Measurements from ENCODE around the gene NDC1.
"Not testable (repeated sequence)": the region's sequence is repeated elsewhere in the genome, so short reads cannot be mapped to it uniquely, and the experiment has no call there.

Gene NDC1

DNA sequence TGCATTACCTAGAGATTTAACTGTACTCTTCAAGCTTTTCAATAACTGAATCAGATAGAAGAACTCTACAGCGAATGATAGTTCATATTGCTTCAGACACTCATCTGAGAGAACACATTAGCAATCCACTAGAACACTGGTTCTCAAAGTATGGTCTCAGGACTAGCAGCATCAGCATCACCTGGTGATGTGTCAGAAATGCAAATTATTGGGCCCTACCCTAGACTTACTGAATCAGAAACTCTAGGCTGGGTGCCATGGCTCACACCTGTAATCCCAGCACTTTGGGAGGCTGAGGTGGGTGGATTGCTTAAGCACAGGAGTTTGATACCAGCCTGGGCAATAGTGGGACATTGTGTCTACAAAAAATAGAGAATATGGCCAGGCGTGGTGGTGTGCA lies 74.2 kb downstream of the NDC1 start:
- no peak for DNase-seq (ENCODE audit: low read depth)

DNA sequence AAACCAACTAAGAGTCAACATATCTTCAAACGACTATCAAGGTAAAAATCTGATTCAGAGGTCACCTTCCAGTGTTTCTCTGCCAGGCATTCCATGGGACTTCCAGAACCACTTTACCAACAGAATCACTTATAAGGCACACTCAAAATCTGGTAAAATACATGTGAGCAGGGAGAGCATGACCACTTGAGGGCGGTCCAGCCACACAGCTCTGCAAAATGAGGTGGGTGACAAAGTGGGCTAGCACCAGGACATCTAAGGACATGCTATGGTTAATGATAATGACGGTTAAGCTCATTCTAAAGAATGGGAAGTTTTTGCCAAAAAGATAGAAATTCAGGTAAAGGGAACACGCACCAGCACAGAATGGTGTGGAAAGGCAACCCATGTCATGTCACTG lies 74.6 kb downstream of the NDC1 start:
- DNase-seq (ENCODE audit: low read depth), result no peak

DNA sequence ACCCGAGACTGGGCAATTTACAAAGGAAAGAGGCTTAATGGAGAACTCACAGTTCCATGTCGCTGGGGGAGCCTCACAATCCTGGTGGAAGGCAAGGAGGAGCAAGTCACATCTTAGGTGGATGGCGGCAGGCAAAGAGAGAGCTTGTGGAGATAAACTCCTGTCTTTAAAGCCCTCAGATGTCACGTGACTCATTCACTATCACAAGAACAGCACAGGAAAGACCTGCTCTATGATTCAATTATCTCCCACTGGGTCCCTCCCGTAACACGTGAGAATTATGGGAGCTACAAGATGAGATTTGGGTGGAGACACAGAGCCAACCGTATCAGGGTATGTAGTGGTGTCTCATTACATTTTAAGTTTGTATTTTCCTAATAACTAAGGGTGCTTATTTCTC lies 77.6 kb downstream of the NDC1 start:
- not testable (repeated sequence) for DNase-seq (ENCODE audit: low read depth)

DNA sequence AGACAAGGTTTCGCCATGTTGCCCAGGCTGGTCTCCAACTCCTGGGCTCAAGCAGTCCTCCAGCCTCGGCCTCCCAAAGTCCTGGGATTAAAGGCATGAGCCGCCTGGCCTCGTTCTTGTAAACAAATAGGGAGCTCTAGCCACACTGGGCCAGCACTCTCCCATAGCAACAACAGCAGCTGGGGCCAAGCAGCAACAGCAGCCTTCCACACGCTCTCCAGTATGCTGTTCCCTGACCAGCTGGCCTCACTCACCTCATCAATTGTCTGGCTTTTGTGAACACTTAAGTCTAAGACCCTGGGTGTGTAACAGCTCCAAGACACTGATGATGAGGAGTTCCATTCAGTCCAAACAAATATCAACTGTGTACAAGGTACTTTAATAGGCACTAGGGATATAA lies 82.2 kb downstream of the NDC1 start:
- no peak for DNase-seq (ENCODE audit: low read depth)

DNA sequence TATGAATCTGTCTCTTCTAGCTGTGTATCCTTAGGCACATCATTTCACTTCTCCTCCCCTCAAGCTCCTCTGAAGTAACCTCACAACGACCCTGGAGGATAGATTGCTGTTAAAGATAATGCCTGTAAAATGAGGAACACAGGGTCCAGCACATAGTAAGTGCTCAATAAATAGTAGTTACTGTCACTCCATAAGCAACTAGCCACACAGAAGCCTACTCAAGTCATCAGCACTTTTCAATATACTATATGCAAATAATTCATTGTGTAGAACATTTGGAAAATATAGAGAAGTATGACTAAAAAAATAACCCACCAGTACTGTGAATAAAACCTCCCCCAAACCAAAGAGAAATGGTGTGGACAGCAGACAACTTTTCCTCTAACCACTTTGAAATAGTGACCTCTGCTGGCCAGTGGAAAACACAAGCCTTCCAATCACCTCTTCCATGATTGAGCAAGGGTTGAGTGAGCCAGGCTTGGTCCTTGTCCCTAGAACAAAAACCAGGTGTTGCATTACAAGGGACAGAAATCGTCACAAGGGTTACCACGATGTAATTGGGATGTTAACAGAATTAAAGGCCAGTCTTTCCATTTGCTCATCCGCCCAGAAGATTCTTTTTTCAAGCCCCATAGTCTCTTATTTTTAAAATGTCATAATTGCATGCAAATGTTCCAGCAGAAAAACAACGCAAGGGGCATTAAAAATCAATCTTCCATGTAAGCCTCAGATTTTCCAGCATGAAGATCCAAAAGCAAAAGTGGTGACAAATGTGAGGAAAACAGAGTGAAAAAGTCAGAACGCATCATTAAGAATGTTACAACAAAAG lies 83.4 kb downstream of the NDC1 start:
- DNase-seq (ENCODE audit: low read depth), result no peak

DNA sequence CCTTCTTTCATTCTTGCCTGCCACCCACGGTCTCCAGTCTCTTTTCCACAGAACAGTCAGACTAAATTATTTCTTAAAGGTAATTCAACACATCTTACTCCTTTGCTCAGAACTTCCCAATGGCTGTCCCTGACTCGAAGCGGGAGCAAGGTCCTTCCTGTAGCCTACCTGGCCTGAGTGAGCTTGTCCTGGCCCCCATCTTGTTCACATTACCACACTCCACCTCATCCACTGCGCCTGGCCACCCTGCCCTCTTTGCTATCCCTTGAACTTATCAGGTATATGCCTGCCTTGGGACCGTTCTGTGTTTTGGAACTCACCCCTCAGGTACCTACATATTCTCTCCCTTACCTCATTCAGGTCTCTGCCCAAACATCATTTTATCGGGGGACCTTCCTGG lies 85.8 kb downstream of the NDC1 start:
- DNase-seq (ENCODE audit: low read depth), result no peak

DNA sequence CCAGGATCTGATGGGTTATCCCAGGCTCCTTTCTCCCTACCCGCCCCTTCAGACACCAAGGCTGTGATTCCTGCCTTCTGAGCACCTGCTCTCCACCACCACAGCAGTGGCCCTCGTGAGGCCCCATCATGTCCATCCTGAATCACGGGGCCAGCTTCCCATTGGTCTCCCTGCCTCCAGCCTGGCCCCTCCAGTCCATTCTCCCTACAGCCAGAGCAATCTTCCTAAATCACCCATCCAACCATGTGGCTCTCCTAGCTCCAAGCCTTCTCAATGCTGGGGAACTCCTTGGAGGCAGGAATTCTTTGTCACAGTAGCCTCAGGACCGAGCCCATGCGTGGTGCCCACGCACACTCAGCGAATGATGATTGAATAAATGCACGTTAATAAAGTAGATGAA lies 90.3 kb downstream of the NDC1 start:
- no peak for DNase-seq (ENCODE audit: low read depth)

DNA sequence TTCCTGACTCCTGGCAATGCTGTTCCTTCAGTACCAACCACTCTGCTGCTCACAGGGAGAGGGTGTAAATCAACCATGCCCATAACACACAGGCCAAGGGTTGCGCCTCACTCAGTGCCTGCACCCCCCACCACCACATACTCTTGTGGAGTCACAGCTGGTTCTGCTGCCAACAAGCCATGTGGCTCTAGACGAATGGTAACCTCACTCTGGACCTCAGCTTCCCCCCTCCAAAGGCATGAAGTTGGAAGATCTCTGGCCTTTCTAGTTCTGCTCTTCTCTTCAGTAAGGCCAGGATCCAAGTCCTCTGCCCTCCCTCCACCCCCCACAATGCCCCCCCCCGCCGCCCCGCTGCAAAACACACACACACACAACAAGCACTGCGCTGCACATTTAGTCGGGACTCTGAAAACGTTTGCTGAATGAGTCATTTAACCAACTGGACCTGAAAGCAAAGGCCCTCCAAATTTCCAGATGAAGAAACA lies 97.4 kb downstream of the NDC1 start:
- no peak for DNase-seq (ENCODE audit: low read depth)

DNA sequence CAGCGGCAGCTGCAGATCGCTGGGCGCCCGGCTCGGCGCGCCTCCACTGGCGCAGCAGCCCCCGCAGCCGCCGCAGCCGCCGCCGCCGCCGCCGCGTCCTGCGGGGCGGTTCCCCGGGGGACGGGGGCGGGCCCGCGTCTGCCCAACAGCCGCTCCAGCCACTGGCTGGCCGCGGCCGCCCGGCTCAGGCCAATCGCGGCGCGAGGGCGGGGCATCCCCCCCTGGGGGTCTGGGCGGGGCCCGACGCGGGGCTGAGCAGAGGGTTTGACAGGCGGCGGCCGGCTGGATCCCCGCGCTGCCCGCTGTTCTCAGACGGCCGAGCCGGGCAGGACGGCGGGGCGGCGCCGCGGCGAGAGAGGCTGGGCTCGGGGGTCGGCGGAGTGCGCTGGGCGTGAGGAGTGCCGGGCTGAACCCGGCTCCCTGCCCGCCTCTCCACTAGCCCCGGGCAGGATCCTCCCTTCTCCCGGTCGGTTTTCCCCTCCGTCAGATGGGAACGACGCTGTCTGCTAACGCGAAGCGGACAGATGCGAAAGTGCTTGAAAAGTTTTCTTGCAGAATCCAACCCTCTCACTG lies 98.9 kb downstream of the NDC1 start, which contains the start of gene GLIS1:
TSS of gene GLIS1 (minus strand) at position 56 of the 573 bp plus-strand sequence. CDS start 1,100 bp downstream, outside the sequence.
- no peak for DNase-seq (ENCODE audit: low read depth)

DNA sequence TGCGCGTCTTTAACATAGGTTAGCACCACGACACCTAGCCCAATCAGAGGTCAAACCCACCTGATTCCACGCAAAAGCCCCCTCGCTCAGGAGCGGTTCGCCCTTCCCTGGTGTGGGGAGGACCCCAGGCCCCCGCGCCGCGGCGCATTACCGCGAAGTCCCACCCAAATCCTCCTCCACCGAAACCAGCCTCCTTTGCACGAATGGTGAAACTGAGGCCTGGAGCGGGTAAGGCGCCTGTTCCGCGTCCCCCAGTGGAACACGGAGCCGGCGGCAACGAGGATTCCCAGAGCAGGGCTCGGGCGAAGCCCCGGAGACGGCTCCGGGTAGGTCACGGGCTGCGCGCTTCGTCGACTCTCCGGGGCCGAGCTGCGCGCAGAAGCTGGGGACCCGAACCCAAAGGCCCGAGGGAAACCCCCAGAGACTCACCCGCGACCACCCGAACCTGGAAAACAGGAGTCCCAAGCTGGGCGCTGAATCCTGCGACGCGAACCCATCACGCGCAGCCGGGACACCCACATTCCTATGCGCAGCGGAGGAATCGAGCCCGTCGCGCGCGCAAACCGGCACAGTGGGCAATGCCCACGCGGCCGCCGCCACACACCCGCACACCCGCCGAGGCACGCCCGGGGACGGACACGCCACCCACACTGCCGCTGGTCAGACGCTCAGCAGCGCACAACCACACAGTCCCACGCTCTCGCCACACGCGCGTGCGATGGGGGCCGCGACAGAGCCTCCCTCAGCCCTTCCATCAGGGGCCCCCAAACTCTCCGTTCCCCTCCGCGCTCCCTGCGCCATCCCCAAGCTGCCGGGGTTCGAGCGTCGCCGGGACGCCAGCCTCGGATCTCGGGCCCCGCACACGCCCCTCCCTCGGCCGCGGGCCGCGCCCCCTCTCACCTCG lies 99.6 kb downstream of the NDC1 start:
- no peak for DNase-seq (ENCODE audit: low read depth)

DNA sequence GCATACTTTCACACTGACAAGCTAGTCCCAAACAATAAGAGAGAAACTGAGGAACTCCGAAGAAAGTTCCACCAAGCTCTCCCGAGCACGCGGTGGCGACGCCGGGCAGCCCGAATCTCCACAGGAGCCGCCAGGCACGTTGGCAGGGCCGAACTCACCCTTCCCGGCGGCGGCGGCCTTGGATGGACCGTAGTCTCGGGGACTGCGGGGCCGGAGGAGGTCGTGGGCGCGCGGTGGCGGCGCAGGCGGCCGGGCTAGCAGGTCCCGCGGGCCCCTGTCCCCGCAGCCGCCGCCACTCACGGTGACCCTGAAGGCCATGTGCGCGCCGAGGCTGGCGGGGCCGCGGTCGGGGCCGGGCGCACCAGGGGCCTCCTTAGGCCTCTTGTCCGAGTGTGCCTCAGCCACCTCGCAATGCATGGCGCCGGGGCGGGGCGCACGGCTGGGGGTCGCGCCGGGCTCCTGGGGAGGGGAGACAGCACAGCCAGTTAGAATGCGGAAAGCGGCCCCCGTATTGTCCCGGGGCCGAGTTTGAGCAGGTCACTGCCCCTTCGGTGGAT lies 100.4 kb downstream of the NDC1 start:
- no peak for DNase-seq (ENCODE audit: low read depth)

DNA sequence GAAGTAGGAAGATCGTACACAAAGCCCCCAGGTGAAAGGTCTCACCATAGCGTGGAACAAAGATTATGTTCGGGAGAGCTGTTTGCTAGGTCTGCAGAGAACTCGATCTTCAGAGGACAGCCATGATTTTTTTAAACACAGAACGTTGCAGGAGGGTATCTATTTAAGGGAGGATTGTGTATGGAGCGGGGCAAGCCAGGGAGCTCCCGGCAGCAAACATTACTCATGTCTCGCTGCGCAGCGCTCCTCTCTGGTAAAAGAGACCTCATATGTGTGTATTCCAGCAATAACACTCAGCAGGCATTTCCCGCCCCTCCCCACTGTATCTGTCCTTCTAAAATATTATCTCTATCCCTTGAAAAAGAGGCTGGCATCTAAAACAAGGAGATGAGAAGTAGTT lies 101.8 kb downstream of the NDC1 start:
- no peak for DNase-seq (ENCODE audit: low read depth)

DNA sequence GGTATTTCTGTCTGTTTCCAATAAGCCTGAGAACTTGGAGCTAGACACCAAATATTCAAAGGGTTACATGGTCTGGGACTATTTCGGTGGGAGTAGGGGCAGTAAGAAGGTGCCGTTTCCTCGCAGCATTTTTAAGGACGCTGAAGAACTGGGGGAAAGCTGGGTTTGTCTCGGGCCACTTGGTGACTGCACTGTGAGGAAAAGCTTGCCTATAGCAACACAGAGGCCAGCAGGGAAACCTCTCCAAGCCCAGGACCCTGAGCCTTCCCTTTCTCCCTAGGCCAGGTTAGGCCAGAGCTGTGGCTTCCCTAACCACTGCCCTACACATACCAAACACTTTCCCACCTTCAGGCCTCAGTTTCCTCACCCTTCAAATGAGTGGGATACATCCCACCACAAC lies 102.4 kb downstream of the NDC1 start:
- no peak for DNase-seq (ENCODE audit: low read depth)

DNA sequence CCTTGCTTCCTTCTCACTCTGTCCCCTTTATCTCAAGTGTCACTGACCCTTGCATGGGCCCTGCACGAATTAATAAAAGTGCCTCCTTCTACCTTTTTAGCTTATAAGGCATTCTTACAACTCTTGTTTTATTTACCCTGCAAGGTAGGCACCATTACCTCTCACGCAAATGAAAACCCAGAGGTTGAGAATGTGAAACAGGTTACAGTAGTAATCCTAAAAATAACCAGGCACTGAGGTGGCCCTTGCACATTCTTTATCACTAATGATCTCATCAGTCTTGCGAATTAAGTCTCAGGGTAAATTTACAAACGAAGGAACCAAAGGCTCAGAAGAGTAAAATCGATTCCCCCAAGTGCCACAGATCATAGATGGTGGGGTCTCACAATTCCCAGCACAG lies 102.8 kb downstream of the NDC1 start:
- DNase-seq (ENCODE audit: low read depth), result no peak

DNA sequence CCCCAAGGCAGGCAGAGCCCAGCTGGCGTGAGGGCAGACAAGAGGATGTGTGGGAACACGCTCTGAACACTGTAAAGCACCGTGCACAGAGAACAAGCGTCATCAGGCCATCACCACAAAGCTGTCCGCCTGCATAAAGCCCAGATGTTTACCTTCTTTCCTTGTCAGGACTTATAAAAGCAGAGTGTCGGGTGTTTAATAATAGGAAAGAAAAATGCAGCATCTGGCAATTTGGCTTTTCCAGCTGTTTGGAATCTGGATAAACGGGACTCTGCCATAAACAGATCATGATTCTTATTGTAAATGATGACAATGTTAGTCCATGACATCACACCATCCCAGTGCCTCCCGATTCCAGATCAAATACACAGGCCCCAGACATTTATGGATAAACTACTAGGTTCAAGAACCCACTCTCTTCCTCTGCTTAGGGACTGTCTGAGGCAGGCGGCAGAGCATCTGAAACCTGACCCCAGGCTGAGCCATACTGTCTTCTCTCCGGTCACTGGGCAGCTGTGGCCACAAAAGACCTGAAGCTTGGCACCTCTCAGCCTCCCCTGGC lies 103.4 kb downstream of the NDC1 start:
- DNase-seq (ENCODE audit: low read depth), result no peak

DNA sequence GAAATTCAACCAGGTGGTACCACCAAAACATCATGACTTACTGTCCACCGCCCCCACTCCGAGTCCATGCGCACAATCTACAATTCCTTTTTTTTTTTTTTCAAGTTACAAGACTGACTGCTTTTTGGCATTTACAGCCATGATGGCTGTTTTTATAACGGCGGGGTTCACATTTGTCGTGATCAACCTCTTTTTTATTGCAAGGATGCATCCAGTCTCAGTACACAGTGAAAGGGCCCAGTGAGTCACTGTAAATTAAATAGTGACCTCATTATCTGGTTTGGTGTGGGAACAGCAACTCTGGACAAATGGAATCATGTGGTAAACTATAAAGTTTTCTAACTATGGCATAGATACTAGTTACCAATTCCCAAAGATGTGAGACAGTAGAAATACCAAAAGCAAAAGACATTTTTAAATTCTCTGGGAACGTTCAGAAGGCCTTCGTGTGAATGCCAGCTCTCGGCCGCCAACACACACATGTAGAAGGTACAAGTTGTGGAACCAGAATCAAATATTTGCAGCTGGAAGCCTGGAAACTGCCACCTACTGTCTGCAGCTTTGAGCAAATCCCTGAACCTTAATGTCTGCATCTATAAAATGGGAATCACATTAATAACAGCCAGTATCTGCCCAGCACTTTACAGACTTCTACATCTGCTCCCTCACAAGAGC lies 104.0 kb downstream of the NDC1 start:
- DNase-seq (ENCODE audit: low read depth), result no peak

DNA sequence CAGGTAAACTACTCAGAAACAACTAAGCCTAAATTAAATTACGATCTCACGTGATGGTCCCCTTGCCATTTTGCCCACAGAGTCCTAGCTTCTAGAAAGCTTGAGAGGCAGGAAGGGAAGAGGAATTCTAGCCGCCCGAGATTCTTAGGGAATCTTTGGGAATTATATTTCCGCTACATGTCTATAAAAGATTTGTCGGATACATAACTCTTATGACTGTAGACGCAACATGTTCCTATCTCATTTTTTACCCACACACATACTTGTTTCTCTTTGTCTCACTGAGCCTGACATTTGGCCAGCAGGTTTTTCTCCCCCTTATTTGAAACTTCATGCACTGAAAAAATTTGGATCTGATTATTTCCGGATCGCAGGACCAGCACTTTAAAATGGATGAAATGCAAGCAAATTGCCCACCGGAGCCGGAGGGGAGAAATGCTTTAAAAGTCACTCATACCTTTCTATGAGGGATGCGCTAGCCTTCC lies 104.6 kb downstream of the NDC1 start:
- DNase-seq (ENCODE audit: low read depth), result no peak

DNA sequence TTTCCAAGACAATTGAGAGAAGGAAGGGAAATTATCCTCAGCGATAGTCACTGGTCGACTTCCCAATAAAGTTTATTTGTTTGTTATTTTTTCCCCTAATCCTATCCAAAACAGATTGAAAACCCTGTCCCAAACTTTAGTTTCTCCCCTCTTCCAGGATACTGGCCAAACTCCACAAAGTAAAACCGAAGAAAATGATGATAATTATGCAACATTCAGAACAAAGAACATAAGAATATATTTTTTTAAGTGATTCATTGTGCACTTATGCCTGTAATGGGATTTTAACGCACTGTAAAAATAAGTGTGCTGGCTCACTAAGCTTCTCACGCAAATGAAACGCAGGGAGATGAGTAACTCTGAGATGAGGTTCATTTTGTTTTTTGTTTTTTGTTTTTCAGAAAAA lies 105.2 kb downstream of the NDC1 start:
- no peak for DNase-seq (ENCODE audit: low read depth)

DNA sequence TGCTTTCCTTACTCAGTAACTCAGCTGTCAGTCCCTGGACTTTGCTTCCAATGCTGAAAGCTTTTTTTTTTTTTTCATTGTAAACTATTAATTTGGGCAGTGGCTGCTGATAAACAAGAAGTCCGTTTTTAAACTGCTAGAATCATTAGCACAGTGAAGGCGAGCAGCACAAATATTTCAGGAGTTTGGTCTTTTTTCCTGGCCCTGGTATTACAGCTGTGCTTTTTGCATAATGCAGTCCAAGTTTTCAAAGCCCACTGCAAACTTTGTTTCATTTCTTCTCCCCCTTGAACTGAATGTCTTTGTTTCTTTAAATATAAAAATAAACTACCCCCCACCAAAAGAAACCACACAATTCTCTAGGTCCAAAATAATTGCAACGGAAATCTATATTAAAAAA lies 105.7 kb downstream of the NDC1 start:
- no peak for DNase-seq (ENCODE audit: low read depth)

DNA sequence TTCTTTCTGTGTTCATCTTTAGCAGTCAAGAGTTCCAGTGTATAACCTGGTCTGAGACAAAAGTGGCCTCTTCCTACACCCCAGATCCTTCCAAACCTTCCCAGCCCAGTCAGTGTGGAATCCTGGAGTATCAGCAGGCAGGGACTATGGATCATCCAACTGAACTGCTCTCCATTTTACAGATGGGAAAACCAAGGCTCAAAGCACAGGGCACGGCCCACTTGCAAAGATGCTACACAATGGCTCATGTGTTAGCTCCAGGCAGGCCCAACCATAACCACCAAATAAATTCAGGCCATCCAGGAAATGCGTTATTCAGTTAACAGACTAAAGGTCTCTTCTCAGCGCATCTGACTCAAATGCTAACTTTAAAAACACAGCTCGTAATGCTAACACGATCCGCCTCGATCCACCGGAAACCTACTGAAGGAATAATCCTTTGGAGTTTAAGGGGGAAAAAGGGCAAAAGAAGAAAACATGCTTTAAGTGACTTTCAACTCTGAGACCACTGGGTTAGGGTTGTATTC lies 106.3 kb downstream of the NDC1 start:
- DNase-seq (ENCODE audit: low read depth), result no peak

DNA sequence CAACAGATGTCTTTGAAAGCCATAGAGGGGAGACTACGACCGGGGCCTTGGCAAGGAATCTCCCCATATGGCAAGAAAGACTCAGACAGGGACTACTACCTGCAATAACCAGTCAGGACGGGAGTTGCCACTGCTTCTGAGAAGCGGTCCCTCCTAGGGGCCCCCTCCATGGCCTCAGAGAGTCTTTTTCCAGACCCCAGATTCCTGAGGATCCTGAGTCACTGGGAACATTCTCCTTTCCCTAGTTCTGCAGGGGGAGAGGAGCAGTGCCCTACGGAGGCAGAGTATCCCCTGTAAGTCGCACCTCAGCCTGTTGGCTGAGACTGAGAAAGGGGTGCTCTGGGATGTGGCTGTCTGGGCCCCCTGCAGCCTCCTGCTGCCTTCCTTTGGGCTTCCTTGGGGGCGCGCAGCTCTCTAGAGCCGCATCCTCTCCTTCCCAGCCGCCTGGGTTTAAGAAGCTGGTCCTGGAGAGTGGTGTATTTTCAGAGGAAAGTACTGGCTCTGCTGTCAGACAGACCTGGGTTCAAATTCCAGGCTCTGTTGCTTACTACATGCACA lies 107.0 kb downstream of the NDC1 start:
- DNase-seq (ENCODE audit: low read depth), result no peak
